Naive thymus-derived CD8-positive, alpha-beta T cell (primary cell): ENCODE data around the gene ARHGAP6. TPM values are rescaled to one million over a fixed set of nuclear protein-coding genes. Genes with fewer than 3 reads are reported as not detected.

Source experiments
- ATAC-seq, 2 donors: fragments of 150-1000 bp; cut with Tn5 transposase in 1 of 2; sonication (Bioruptor Pico), chemical (Tn5 transposase) in 1 of 2; 1 replicate in 1 of 2; 2 replicates in 1 of 2; pipeline ENCODE4 v1.10.0; 2021; ENCODE audit warnings: mild to moderate bottlenecking in 2 of 2, moderate library complexity in 2 of 2
- POLR2A ChIA-PET: fragments of 350-600 bp; sonication (Branson Sonifier 250); formaldehyde crosslinking; loops from one replicate; lab custom pipeline; 2021; ENCODE audit warnings: antibody characterized with exemption; lab: Charles Lee
- DNase-seq, 10 donors: peaks; one replicate each; pipeline versions ENCODE4 v3.0.0 to v3.0.0-alpha.2; 2020 to 2022
- H3K27ac Mint-ChIP-seq, 10 donors: one replicate each; pipeline ENCODE4 v1.8.0; 2020 to 2022; ENCODE audit warnings: mild to moderate bottlenecking in 10 of 10, mixed read lengths in 10 of 10, moderate library complexity in 4 of 10, inconsistent platforms in 1 of 10
- H3K27me3 Mint-ChIP-seq, 5 donors: one replicate each; pipeline ENCODE4 v1.8.0; 2021 to 2022; ENCODE audit warnings: mixed read lengths in 5 of 5
- H3K36me3 Mint-ChIP-seq, 3 donors: one replicate each; pipeline ENCODE4 v1.8.0; 2020 to 2022; ENCODE audit warnings: mixed read lengths in 3 of 3, mild to moderate bottlenecking in 2 of 3, inconsistent platforms in 1 of 3
- H3K4me1 Mint-ChIP-seq, 4 donors: one replicate each; pipeline ENCODE4 v1.8.0; 2021 to 2022; ENCODE audit warnings: mixed read lengths in 4 of 4
- H3K4me3 Mint-ChIP-seq, 10 donors: one replicate each; pipeline ENCODE4 v1.8.0; 2020 to 2022; ENCODE audit warnings: mild to moderate bottlenecking in 10 of 10, mixed read lengths in 10 of 10, moderate library complexity in 6 of 10, inconsistent platforms in 1 of 10
- H3K9me3 Mint-ChIP-seq, 9 donors: one replicate each; pipeline ENCODE4 v1.8.0; 2020 to 2022; ENCODE audit warnings: mixed read lengths in 9 of 9, mild to moderate bottlenecking in 3 of 9, inconsistent platforms in 1 of 9, moderate library complexity in 1 of 9
- polyA plus RNA-seq, 3 donors: library from polyadenylated mRNA; unstranded; fragments of 300-500 nt; fragmentation: Illumina TruSeq; gene quantifications; one replicate each; pipeline ENCODE4 v1.2.3, GENCODE V29; 2021
- total RNA-seq, 8 experiments: library from RNA in 2 of 8; stranded (reverse) in 2 of 8; gene quantifications; one replicate each; pipeline ENCODE4 v1.2.3 and lab custom pipeline; 2021 to 2026

Gene ARHGAP6
- total and polyA plus RNA-seq, 5 experiments from 2014 or later: 0.22 TPM; not detected in 4

GRCh38 chrX:11287505-11287904, 378.2 kb downstream of the ARHGAP6 start:
- no peak for ATAC-seq
- no peaks in the 10 kb centered on the region for H3K9me3 Mint-ChIP-seq
- POLR2A ChIA-PET: no interaction called here
- no peak overlapping the region for H3K27ac Mint-ChIP-seq
- DNase-seq: no peak
- no peaks in the 10 kb centered on the region for H3K4me1 Mint-ChIP-seq
- no peaks in the 10 kb centered on the region for H3K27me3 Mint-ChIP-seq
- H3K4me3 Mint-ChIP-seq: no peak overlapping the region
- no peaks in the 10 kb centered on the region for H3K36me3 Mint-ChIP-seq

- Mint-ChIP-seq H3K9me3 (no peaks in the 10 kb centered on the region), H3K4me3 (no peak overlapping the region), H3K36me3 (no peaks in the 10 kb centered on the region), H3K4me1 (no peaks in the 10 kb centered on the region), H3K27me3 (no peaks in the 10 kb centered on the region), H3K27ac (no peak overlapping the region)
- ATAC-seq (no peak), DNase-seq (no peak)
- POLR2A ChIA-PET: no interaction called here
Observed at GRCh38 chrX:11285651-11286050, 380.1 kb downstream of the ARHGAP6 start.

GRCh38 chrX:11282043-11282442, 383.7 kb downstream of the ARHGAP6 start:
- POLR2A ChIA-PET: no interaction called here
- no peak for ATAC-seq

GRCh38 chrX:11273544-11273943, 392.2 kb downstream of the ARHGAP6 start:
- H3K4me3 Mint-ChIP-seq: no peak overlapping the region
- ATAC-seq: no peak
- peaks cover 0 to 9% (median 0%) of the 10 kb centered on the region in 5 donors for H3K27me3 Mint-ChIP-seq
- no peaks in the 10 kb centered on the region for H3K9me3 Mint-ChIP-seq
- POLR2A ChIA-PET: no interaction called here
- no peak for DNase-seq
- no peak overlapping the region for H3K27ac Mint-ChIP-seq
- H3K4me1 Mint-ChIP-seq: no peaks in the 10 kb centered on the region
- H3K36me3 Mint-ChIP-seq: no peaks in the 10 kb centered on the region

More at GRCh38 chrX:11282043-11282442, 383.7 kb downstream of the ARHGAP6 start:
- no peak overlapping the region for H3K4me3 Mint-ChIP-seq
- H3K9me3 Mint-ChIP-seq: no peaks in the 10 kb centered on the region
- no peak overlapping the region for H3K27ac Mint-ChIP-seq
- DNase-seq: no peak
- no peaks in the 10 kb centered on the region for H3K36me3 Mint-ChIP-seq
- no peaks in the 10 kb centered on the region for H3K4me1 Mint-ChIP-seq
- no peaks in the 10 kb centered on the region for H3K27me3 Mint-ChIP-seq

- Mint-ChIP-seq H3K27me3 (peaks cover 0 to 9% (median 0%) of the 10 kb centered on the region in 5 donors), H3K9me3 (no peaks in the 10 kb centered on the region), H3K4me3 (no peak overlapping the region), H3K27ac (no peak overlapping the region), H3K36me3 (no peaks in the 10 kb centered on the region), H3K4me1 (no peaks in the 10 kb centered on the region)
- POLR2A ChIA-PET: no interaction called here
- DNase-seq: no peak
- no peak for ATAC-seq
Observed at GRCh38 chrX:11272863-11273262, 392.9 kb downstream of the ARHGAP6 start.

- POLR2A ChIA-PET: no interaction called here
- ATAC-seq (no peak), DNase-seq (no peak)
- Mint-ChIP-seq H3K9me3 (no peaks in the 10 kb centered on the region), H3K27ac (no peak overlapping the region), H3K4me1 (no peaks in the 10 kb centered on the region), H3K36me3 (no peaks in the 10 kb centered on the region), H3K27me3 (peaks cover 0 to 9% (median 0%) of the 10 kb centered on the region in 5 donors), H3K4me3 (no peak overlapping the region)
Observed at GRCh38 chrX:11272290-11272689, 393.4 kb downstream of the ARHGAP6 start.

- Mint-ChIP-seq H3K4me1 (no peaks in the 10 kb centered on the region), H3K4me3 (no peak overlapping the region), H3K27me3 (peaks cover 0 to 5% (median 0%) of the 10 kb centered on the region in 5 donors), H3K27ac (no peak overlapping the region), H3K9me3 (no peaks in the 10 kb centered on the region), H3K36me3 (no peaks in the 10 kb centered on the region)
- ATAC-seq (no peak), DNase-seq (no peak)
- POLR2A ChIA-PET: no interaction called here
Observed at GRCh38 chrX:11269996-11270395, 395.7 kb downstream of the ARHGAP6 start.

- Mint-ChIP-seq H3K4me1 (no peaks in the 10 kb centered on the region), H3K36me3 (no peaks in the 10 kb centered on the region), H3K9me3 (no peaks in the 10 kb centered on the region), H3K4me3 (no peak overlapping the region), H3K27ac (no peak overlapping the region), H3K27me3 (peaks cover 0 to 5% (median 0%) of the 10 kb centered on the region in 5 donors)
- POLR2A ChIA-PET: no interaction called here
- ATAC-seq (no peak), DNase-seq (no peak)
Observed at GRCh38 chrX:11269006-11269405, 396.7 kb downstream of the ARHGAP6 start.

- Mint-ChIP-seq H3K4me3 (no peak overlapping the region), H3K36me3 (no peaks in the 10 kb centered on the region), H3K9me3 (no peaks in the 10 kb centered on the region), H3K4me1 (no peaks in the 10 kb centered on the region), H3K27ac (no peak overlapping the region), H3K27me3 (peaks cover 0 to 5% (median 0%) of the 10 kb centered on the region in 5 donors)
- POLR2A ChIA-PET: no interaction called here
- no peak for ATAC-seq
- no peak for DNase-seq
Observed at GRCh38 chrX:11267425-11267824, 398.3 kb downstream of the ARHGAP6 start.

GRCh38 chrX:11266573-11267003, 399.1 kb downstream of the ARHGAP6 start:
- POLR2A ChIA-PET: no interaction called here
- Mint-ChIP-seq H3K4me1 (no peaks in the 10 kb centered on the region), H3K9me3 (no peaks in the 10 kb centered on the region), H3K27ac (no peak overlapping the region), H3K4me3 (no peak overlapping the region), H3K27me3 (peaks cover 0 to 5% (median 0%) of the 10 kb centered on the region in 5 donors), H3K36me3 (no peaks in the 10 kb centered on the region)
- ATAC-seq (no peak), DNase-seq (no peak)

- no peak overlapping the region for H3K27ac Mint-ChIP-seq
- no peak for ATAC-seq
- DNase-seq: no peak
- no peaks in the 10 kb centered on the region for H3K9me3 Mint-ChIP-seq
- no peak overlapping the region for H3K4me3 Mint-ChIP-seq
- no peaks in the 10 kb centered on the region for H3K36me3 Mint-ChIP-seq
- peaks cover 0 to 5% (median 0%) of the 10 kb centered on the region in 5 donors for H3K27me3 Mint-ChIP-seq
- POLR2A ChIA-PET: no interaction called here
- H3K4me1 Mint-ChIP-seq: no peaks in the 10 kb centered on the region
Observed at GRCh38 chrX:11265352-11265751, 400.4 kb downstream of the ARHGAP6 start.

- H3K27me3 Mint-ChIP-seq: peaks cover 0 to 5% (median 0%) of the 10 kb centered on the region in 5 donors
- ATAC-seq: no peak
- H3K9me3 Mint-ChIP-seq: no peaks in the 10 kb centered on the region
- H3K36me3 Mint-ChIP-seq: no peaks in the 10 kb centered on the region
- H3K4me1 Mint-ChIP-seq: no peaks in the 10 kb centered on the region
- no peak overlapping the region for H3K4me3 Mint-ChIP-seq
- POLR2A ChIA-PET: no interaction called here
- H3K27ac Mint-ChIP-seq: no peak overlapping the region
- no peak for DNase-seq
Observed at GRCh38 chrX:11264925-11265324, 400.8 kb downstream of the ARHGAP6 start.

- H3K9me3 Mint-ChIP-seq: peaks cover 0 to 9% (median 0%) of the 10 kb centered on the region in 9 donors
- H3K27ac Mint-ChIP-seq: no peak overlapping the region
- H3K4me1 Mint-ChIP-seq: no peaks in the 10 kb centered on the region
- no peak for ATAC-seq
- no peak overlapping the region for H3K4me3 Mint-ChIP-seq
- H3K36me3 Mint-ChIP-seq: no peaks in the 10 kb centered on the region
- POLR2A ChIA-PET: no interaction called here
- peaks cover 0 to 9% (median 0%) of the 10 kb centered on the region in 5 donors for H3K27me3 Mint-ChIP-seq
- DNase-seq: no peak
Observed at GRCh38 chrX:11261260-11261659, 404.5 kb downstream of the ARHGAP6 start.

GRCh38 chrX:11259437-11259836, 406.3 kb downstream of the ARHGAP6 start:
- H3K36me3 Mint-ChIP-seq: no peaks in the 10 kb centered on the region
- ATAC-seq: no peak
- no peak overlapping the region for H3K27ac Mint-ChIP-seq
- DNase-seq: no peak
- H3K4me1 Mint-ChIP-seq: no peaks in the 10 kb centered on the region
- POLR2A ChIA-PET: no interaction called here
- peaks cover 0 to 9% (median 0%) of the 10 kb centered on the region in 9 donors for H3K9me3 Mint-ChIP-seq
- peaks cover 0 to 9% (median 0%) of the 10 kb centered on the region in 5 donors for H3K27me3 Mint-ChIP-seq
- no peak overlapping the region for H3K4me3 Mint-ChIP-seq
